Stimulated activated naive B cell treated with anti-CD40 and anti-IgM and Interleukin-4, amounts not matched to agents 10 μg/mL and 1 μg/mL and 100 μg/mL, for 72 hours (primary cell): ENCODE results near the gene GPN1.
A peak's percentile ranks its signal among the peaks of the same experiment; 100 is the strongest.
"Not testable (repeated sequence)": the region's sequence is repeated elsewhere in the genome, so short reads cannot be mapped to it uniquely, and the experiment has no call there.

Source experiments
- ATAC-seq, 2 donors: fragments of 150-1000 bp; cut with Tn5 transposase; replicated peaks; 2 replicates each; pipeline ENCODE4 v1.10.0; 2021; ENCODE audit warnings: moderate library complexity in 1 of 2
- DNase-seq: peaks from one replicate; pipeline ENCODE4 v3.0.0; 2021
- H3K27ac Mint-ChIP-seq: one replicate; pipeline ENCODE4 v1.8.0; 2022; ENCODE audit warnings: mild to moderate bottlenecking, mixed read lengths
- H3K27me3 Mint-ChIP-seq, 2 donors: one replicate each; pipeline ENCODE4 v1.8.0; 2022; ENCODE audit warnings: mixed read lengths in 2 of 2
- H3K36me3 Mint-ChIP-seq, 2 donors: one replicate each; pipeline ENCODE4 v1.8.0; 2022; ENCODE audit warnings: mixed read lengths in 2 of 2, mild to moderate bottlenecking in 1 of 2
- H3K4me1 Mint-ChIP-seq, 2 donors: one replicate each; pipeline ENCODE4 v1.8.0; 2022; ENCODE audit warnings: mixed read lengths in 2 of 2, mild to moderate bottlenecking in 1 of 2
- H3K4me3 Mint-ChIP-seq, 2 donors: one replicate each; pipeline ENCODE4 v1.8.0; 2022; ENCODE audit warnings: mild to moderate bottlenecking in 2 of 2, mixed read lengths in 2 of 2, moderate library complexity in 1 of 2
- H3K9me3 Mint-ChIP-seq, 2 donors: one replicate each; pipeline ENCODE4 v1.8.0; 2022; ENCODE audit warnings: mixed read lengths in 2 of 2, mild to moderate bottlenecking in 1 of 2

Gene GPN1

DNA sequence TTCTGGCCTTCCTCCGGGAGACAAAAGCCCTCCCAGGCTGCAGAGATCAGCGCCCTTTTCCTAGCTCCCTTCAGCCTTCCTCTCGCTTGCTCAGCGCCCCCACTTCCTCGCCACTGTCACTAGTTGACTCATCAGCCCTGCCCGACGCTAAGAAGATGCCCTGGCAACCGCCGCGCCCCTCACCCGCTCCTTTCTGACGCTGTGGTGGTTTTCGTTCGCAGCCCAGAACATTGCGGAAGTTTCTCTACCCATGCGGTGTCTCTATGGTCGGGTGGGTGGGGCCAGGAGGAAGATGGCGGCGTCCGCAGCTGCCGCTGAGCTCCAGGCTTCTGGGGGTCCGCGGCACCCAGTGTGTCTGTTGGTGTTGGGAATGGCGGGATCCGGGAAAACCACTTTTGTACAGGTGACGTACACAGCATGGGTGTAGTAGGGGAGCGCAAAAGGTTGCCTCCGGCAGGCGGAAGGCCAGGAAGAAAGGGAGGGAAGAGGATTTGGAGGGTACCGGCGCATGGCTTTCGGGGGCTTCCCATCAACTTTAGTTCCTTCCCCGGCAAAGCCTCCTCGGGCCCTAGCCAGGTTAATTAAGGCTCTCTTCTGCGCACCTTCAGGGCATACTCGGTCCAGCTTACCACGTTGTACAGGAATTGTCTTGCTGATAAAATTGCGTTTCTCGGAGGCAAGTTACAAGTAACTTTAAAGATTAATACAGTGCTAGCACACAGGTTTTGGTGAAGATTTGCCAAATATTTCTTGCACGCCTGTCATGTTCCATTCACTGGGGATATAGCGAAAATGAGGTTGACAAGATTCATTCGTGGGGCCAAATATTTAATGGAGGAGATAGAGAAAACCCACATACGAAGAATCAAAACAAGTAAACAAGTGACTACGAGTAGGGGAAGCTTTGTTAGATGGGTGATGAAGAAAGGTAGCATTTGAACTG, at the start of gene GPN1, which contains the start of gene CCDC121:
Gene GPN1, plus strand, starts transcription at position 284 of the 943 bp plus-strand sequence. Its CDS starts 9 bp downstream, at position 293.
Gene CCDC121, minus strand, starts transcription at position 246 of the 943 bp plus-strand sequence. CDS start 1,213 bp downstream, outside the sequence.
- ATAC-seq (peak; percentile 100), DNase-seq (peak; percentile 91)
- Mint-ChIP-seq H3K4me1 (peaks cover 9 to 15% of the 10 kb centered on the region in 2 donors), H3K9me3 (no peaks in the 10 kb centered on the region), H3K4me3 (no peak within 1 kb of the TSS), H3K36me3 (peaks cover 16 to 39% of the 10 kb centered on the region in 2 donors), H3K27me3 (no peaks in the 10 kb centered on the region), H3K27ac (peak within 1 kb of the TSS; percentile 53)

DNA sequence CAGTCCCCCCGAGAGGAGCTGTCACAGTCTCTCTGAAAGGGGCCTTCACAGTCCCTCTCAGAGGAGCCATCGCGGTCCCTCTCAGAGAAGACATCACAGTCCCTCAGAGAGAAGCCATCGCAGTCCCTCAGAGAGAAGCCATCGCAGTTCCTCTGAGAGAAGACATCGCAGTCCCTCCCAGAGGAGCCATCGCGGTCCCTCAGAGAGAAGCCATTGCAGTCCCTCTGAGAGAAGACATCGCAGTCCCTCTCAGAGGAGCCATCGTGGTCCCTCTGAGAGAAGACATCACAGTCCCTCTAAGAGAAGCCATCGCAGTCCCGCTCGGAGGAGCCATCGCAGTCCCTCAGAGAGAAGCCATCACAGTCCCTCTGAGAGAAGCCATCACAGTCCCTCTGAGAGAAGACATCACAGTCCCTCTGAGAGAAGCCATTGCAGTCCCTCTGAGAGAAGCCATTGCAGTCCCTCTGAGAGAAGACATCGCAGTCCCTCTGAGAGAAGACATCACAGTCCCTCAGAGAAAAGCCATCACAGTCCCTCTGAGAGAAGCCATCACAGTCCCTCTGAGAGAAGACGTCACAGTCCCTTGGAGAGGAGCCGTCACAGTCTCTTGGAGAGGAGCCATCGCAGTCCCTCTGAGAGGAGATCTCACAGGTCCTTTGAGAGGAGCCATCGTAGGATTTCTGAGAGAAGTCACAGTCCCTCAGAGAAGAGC, 47.3 kb upstream of the GPN1 start:
- H3K27ac Mint-ChIP-seq, result peak overlapping the region; percentile 56
- H3K36me3 Mint-ChIP-seq, result peaks cover 10 to 43% of the 10 kb centered on the region in 2 donors
- H3K9me3 Mint-ChIP-seq, result peaks cover 3 to 4% of the 10 kb centered on the region in 2 donors
- DNase-seq, result no peak
- no peaks in the 10 kb centered on the region for H3K27me3 Mint-ChIP-seq
- H3K4me3 Mint-ChIP-seq, result peak overlapping the region; percentile 36 to 38
- peaks cover 22 to 35% of the 10 kb centered on the region in 2 donors for H3K4me1 Mint-ChIP-seq
- no peak for ATAC-seq

DNA sequence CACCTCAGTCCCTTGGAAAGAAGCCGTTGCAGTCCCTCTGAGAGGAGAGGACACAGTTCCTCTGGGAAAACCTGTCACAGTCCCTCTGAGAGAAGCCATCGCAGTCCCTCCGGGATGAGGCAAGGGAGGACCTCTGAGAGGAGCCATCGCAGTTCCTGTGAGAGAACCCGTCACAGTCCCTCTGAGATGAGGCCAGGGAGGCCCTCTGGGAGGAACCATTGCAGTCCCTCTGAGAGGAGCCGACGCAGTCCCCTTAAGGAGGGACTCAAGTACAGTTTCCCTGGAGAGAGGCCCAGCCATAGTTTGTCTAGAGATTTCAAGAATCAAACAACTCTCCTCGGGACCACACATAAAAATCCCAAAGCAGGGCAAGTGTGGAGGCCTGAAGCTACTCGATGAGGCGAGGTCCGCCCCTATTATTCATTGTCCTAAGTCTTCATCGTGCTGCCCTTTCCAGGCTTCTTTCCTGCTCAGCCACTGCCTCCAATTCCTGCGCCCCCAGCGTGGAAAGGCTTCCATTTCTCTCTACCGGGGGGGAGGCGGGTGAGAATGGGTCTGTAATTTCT, 46.6 kb upstream of the GPN1 start:
- DNase-seq (no peak), ATAC-seq (no peak)
- Mint-ChIP-seq H3K4me1 (peaks cover 27 to 41% of the 10 kb centered on the region in 2 donors), H3K4me3 (peak overlapping the region; percentile 87 to 94), H3K27ac (peak overlapping the region; percentile 96), H3K9me3 (peaks cover 3 to 4% of the 10 kb centered on the region in 2 donors), H3K36me3 (peaks cover 15 to 48% of the 10 kb centered on the region in 2 donors), H3K27me3 (no peaks in the 10 kb centered on the region)

GRCh38 chr2:27582695-27583389, 46.0 kb upstream of the GPN1 start, which contains the start of gene ZNF512:
Gene ZNF512 (plus strand): TSS chr2:27583042. CDS start chr2:27583113, 71 bp downstream.
- Mint-ChIP-seq H3K9me3 (peaks cover 2 to 3% of the 10 kb centered on the region in 2 donors), H3K4me1 (peaks cover 29 to 46% of the 10 kb centered on the region in 2 donors), H3K27ac (peak within 1 kb of the TSS; percentile 96), H3K4me3 (peak within 1 kb of the TSS; percentile 87 to 94), H3K27me3 (no peaks in the 10 kb centered on the region), H3K36me3 (peaks cover 15 to 46% of the 10 kb centered on the region in 2 donors)
- peak; percentile 97 to 98 for ATAC-seq
- DNase-seq, result peak; percentile 89

DNA sequence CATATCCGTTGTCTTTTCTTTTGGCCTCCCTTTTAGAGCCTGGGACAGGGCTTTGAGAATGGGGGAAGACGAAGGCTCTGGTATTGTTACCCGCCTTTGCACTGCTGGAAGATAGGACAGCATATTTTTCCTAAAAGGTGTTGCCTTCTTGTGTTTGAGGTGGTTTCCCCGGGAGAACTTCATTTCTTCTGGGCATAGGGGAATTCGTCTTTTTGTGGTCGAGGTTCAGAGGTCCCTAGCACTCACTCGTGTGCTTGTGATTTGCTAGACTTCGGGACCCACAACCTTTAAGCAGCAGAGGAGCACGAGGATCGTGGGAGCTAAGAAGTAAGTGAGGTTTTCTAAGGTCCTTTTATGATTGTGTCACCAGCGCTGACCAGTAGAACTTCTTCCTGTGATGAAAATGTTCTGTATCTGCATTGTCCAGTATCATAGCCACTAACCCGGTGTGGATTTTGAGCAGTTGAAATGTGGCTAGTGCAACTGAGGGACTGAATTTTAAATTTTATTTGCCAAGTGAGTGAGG, 45.4 kb upstream of the GPN1 start:
- Mint-ChIP-seq H3K27ac (peak overlapping the region; percentile 96), H3K9me3 (peaks cover 2 to 3% of the 10 kb centered on the region in 2 donors), H3K4me1 (peaks cover 29 to 49% of the 10 kb centered on the region in 2 donors), H3K36me3 (peaks cover 15 to 50% of the 10 kb centered on the region in 2 donors), H3K27me3 (no peaks in the 10 kb centered on the region), H3K4me3 (peak overlapping the region; percentile 87 to 94)
- peak; percentile 3 to 10 for ATAC-seq
- DNase-seq, result no peak

GRCh38 chr2:27584597-27584996, 44.3 kb upstream of the GPN1 start:
- Mint-ChIP-seq H3K27ac (no peak overlapping the region), H3K27me3 (no peaks in the 10 kb centered on the region), H3K36me3 (peaks cover 18 to 54% of the 10 kb centered on the region in 2 donors), H3K4me3 (peak overlapping the region; percentile 22 to 87), H3K4me1 (peaks cover 29 to 49% of the 10 kb centered on the region in 2 donors), H3K9me3 (peaks cover 2 to 3% of the 10 kb centered on the region in 2 donors)
- DNase-seq (no peak), ATAC-seq (no peak)

- peaks cover 28 to 49% of the 10 kb centered on the region in 2 donors for H3K4me1 Mint-ChIP-seq
- H3K9me3 Mint-ChIP-seq, result peaks cover 10 to 13% of the 10 kb centered on the region in 2 donors
- H3K4me3 Mint-ChIP-seq, result no peak overlapping the region
- peaks cover 32 to 67% of the 10 kb centered on the region in 2 donors for H3K36me3 Mint-ChIP-seq
- ATAC-seq, result no peak
- no peak for DNase-seq
- H3K27ac Mint-ChIP-seq, result peak overlapping the region; percentile 14
- no peaks in the 10 kb centered on the region for H3K27me3 Mint-ChIP-seq
These were observed 41.8 kb upstream of the GPN1 start for GRCh38 chr2:27587025-27587424.

DNA sequence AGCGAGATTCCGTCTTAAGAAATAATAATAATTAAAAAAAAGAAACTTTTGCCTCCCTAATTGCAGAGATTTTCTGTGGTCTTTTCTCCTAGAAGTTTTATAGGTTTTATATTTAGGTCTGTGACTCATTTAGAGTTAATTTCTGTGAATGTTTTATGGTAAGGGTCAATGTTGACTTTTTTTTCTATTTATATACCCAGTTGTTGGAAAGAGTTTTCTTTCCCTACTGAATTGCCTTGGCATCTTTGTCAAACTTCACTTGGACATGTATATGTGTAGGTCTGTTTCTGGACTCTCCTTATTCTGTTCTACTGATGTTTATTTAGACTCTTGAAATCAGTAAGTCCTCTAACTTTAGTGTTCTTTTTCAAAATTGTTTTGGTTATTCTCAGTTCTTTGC, 40.5 kb upstream of the GPN1 start:
- H3K27ac Mint-ChIP-seq, result no peak overlapping the region
- no peaks in the 10 kb centered on the region for H3K27me3 Mint-ChIP-seq
- H3K9me3 Mint-ChIP-seq, result peaks cover 10 to 12% of the 10 kb centered on the region in 2 donors
- H3K36me3 Mint-ChIP-seq, result peaks cover 39 to 68% of the 10 kb centered on the region in 2 donors
- DNase-seq (no peak), ATAC-seq (no peak)
- H3K4me1 Mint-ChIP-seq, result peaks cover 25 to 45% of the 10 kb centered on the region in 2 donors
- H3K4me3 Mint-ChIP-seq, result no peak overlapping the region

- no peak for ATAC-seq
- H3K36me3 Mint-ChIP-seq, result peaks cover 56 to 72% of the 10 kb centered on the region in 2 donors
- H3K4me1 Mint-ChIP-seq, result peaks cover 18 to 25% of the 10 kb centered on the region in 2 donors
- H3K27me3 Mint-ChIP-seq, result no peaks in the 10 kb centered on the region
- DNase-seq, result no peak
- peaks cover 10 to 24% of the 10 kb centered on the region in 2 donors for H3K9me3 Mint-ChIP-seq
- H3K27ac Mint-ChIP-seq, result no peak overlapping the region
- no peak overlapping the region for H3K4me3 Mint-ChIP-seq
These were observed 37.1 kb upstream of the GPN1 start for GRCh38 chr2:27591745-27592144.

DNA sequence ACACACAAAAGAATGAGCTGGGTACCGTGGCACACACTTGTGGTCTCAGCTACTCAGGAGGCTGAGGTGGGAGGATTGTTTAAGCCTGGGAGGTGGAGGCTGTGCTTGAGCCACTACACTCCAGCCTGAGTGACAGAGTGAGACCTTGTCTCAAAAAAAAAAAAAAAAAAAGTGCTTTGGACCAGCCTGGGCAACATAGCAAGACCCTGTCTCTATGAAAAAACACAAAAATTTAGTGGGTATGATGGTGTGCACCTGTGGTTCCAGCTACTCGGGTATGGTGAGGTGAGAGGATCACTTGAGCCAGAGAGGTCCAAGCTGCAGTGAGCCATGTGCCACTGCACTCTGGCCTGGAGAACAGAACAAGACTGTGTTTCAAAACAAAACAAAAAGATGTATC, 35.6 kb upstream of the GPN1 start:
- H3K4me3 Mint-ChIP-seq, result no peak overlapping the region
- peaks cover 10 to 24% of the 10 kb centered on the region in 2 donors for H3K9me3 Mint-ChIP-seq
- ATAC-seq (no peak), DNase-seq (no peak)
- H3K36me3 Mint-ChIP-seq, result peaks cover 49 to 67% of the 10 kb centered on the region in 2 donors
- no peaks in the 10 kb centered on the region for H3K27me3 Mint-ChIP-seq
- H3K4me1 Mint-ChIP-seq, result peaks cover 17 to 24% of the 10 kb centered on the region in 2 donors
- H3K27ac Mint-ChIP-seq, result no peak overlapping the region

DNA sequence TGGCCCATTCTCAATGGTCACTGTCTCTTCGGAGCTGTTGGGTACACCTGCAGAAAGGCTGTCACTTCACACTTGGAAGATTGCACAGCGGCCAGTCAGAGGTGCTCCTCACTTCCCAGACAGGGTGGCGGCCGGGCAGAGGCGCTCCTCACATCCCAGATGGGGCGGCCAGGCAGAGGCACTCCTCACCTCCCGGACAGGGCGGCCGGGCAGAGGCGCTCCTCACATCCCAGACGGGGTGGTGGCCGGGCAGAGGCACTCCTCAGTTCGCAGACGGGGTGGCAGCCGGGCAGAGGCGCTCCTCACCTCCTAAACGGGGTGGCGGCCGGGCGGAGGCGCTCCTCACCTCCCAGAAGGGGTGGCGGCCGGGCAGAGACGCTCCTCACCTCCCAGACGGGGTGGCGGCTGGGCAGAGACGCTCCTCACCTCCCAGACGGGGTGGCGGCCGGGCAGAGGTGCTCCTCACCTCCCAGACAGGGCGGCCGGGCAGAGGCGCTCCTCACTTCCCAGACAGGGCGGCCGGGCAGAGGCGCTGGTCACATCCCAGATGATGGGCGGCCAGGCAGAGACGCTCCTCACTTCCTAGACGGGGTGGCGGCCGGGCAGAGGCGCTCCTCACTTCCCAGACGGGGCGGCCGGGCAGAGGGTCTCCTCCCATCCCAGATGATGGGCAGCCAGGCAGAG, 34.7 kb upstream of the GPN1 start:
- not testable (repeated sequence) for ATAC-seq, H3K27me3 Mint-ChIP-seq, H3K27ac Mint-ChIP-seq, H3K4me3 Mint-ChIP-seq, DNase-seq
- H3K4me1 Mint-ChIP-seq, result peaks cover 18 to 24% of the 10 kb centered on the region in 2 donors
- peaks cover 49 to 73% of the 10 kb centered on the region in 2 donors for H3K36me3 Mint-ChIP-seq
- peaks cover 10 to 24% of the 10 kb centered on the region in 2 donors for H3K9me3 Mint-ChIP-seq

GRCh38 chr2:27595412-27595811, 33.4 kb upstream of the GPN1 start:
- not testable (repeated sequence) for ATAC-seq, H3K4me3 Mint-ChIP-seq, H3K27me3 Mint-ChIP-seq, DNase-seq
- H3K27ac Mint-ChIP-seq, result peak overlapping the region; percentile 62
- H3K4me1 Mint-ChIP-seq, result peaks cover 18 to 29% of the 10 kb centered on the region in 2 donors
- peaks cover 47 to 71% of the 10 kb centered on the region in 2 donors for H3K36me3 Mint-ChIP-seq
- peaks cover 5 to 17% of the 10 kb centered on the region in 2 donors for H3K9me3 Mint-ChIP-seq
